AG20443 (cell line): ENCODE results near the gene RASGRP4.

Experiments used
- DNase-seq: peaks from one replicate; pipeline ENCODE4 v3.0.0; 2012; ENCODE audit warnings: low spot score, mixed read lengths

RASGRP4 gene

GRCh38 chr19:38389101-38389925 is 36.7 kb downstream of the RASGRP4 start:
- peak; percentile 79 for DNase-seq

GRCh38 chr19:38388349-38389100 is 37.5 kb downstream of the RASGRP4 start, which contains the start of gene SPRED3:
TSS of gene SPRED3 (plus strand) at chr19:38388697. CDS start at chr19:38390303, 1,606 bp downstream.
- DNase-seq, result peak; percentile 66

GRCh38 chr19:38387550-38388348 is 38.3 kb downstream of the RASGRP4 start, which contains the start of gene GGN:
TSS of gene GGN (minus strand) at chr19:38388034. CDS start at chr19:38387261, 773 bp downstream.
- DNase-seq, result peak; percentile 96

- no peak for DNase-seq
Measured at GRCh38 chr19:38386971-38387549, 39.0 kb downstream of the RASGRP4 start.

DNA sequence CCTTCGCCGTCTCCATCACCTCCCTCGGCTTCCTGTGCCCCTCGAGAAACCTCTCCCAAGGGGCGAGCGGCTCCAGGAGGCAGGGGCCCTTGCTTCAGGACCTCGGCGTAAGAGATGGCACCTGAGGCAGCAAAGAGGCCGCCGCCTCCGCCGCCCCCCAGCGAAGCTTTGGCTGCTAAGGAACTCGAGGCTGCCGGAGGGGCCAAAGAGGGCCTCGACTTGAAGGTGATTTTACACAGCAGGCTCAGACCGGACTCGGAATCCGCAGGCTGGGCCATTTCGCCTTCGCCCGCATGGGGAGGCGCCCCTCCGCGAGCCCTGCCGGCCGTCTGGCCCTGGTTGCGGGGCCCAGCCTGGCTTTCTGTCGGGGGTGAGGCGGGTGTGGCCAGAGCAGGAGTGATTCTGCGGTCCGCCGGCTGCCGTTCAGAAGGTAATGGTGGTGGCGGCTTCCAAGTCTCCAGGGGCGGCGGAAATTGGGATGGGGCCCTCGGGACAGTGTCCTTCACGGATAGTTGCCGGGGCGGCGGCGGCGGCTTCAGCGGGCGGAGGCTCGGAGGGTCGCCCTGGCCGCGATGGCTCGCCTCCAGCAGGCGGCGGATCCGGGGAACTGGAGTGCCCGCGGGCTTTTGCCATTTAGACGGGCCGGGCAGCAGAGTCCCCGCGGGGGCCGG is 39.6 kb downstream of the RASGRP4 start:
- DNase-seq, result no peak

DNA sequence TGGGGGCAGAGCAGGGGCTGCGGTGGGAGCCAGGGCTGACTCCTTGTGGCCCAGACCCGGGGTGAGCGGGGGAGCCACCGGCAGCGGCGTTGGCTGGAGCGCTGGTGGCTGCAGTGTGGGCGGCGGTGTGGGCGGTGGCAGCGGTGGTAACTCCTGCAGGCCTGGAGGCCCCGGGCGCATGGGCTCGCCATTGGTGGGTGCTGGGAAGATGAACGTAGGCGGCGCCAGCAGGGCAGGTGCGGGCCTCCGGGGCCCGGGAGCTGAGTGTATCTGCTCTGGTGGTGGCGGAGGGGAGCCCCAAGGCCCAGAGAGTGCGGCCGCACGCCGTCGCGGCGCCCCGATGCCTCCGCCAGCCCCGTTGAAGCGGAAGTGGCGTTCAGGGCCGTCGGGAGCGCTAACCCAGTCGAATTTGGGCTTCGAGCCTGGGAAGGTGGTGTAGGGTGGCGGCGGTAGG is 40.2 kb downstream of the RASGRP4 start:
- no peak for DNase-seq

DNA sequence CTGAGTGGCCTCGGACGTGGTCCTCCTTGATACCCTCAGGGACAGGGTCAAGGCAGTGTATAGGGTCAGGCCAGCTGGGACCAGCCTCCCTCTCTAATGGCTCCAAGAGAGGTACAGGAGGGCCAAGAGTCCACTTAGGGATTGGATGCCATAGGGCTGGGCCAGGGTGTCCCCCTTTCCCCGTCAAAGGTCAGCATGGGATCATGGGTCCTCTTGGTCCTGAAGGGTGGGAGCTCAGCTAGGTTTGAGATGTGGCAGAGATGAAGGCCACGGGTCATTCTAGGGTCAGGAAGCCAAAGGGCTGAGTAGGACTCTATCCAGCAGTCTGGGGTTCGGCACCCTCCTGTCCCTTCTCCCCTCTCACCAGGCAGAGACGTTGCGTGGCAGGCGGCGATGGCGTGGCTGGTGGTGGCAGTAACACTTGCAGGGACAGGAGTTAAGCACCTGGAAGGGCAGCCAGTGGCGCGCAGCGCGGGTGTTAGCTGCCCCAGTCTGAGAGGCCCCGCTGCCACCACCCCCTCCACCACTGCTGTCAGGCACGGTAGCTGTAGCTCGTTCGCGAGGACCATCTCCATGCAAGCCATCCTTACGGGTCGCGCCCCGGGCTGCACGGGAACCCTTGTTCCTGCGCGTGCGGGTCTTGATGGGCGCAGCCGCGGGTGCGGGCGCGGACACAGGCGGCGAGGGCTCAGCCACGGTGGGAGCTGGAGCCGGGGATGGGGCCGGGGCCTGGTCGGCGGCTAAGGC is 40.8 kb downstream of the RASGRP4 start:
- DNase-seq, result no peak

- no peak for DNase-seq
Measured at GRCh38 chr19:38384209-38385027, 41.6 kb downstream of the RASGRP4 start.

GRCh38 chr19:38383743-38384142 is 42.3 kb downstream of the RASGRP4 start:
- no peak for DNase-seq

- no peak for DNase-seq
Measured at GRCh38 chr19:38383184-38383583, 42.8 kb downstream of the RASGRP4 start.

GRCh38 chr19:38381138-38381537 is 44.9 kb downstream of the RASGRP4 start:
- no peak for DNase-seq

- no peak for DNase-seq
Measured at GRCh38 chr19:38378866-38379265, 47.2 kb downstream of the RASGRP4 start.

DNA sequence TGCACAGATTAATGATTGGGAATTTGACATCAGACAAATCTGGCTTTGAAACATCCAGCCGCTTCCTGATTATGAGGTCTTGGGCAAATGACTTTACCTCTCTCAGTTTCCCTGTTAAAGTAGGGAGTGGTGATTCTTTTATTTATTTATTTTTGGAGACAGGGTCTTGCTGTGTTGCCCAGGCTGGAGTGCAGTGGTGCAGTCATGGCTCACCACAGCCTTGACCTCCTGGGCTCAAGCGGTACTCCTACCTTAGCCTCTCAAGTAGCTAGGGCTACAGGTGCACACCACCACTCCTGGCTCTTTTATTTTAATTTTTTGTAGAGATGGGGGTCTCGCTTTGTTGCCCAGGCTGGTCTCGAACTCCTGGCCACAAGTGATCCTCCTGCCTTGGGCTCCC is 49.0 kb downstream of the RASGRP4 start:
- no peak for DNase-seq

GRCh38 chr19:38376576-38376975 is 49.4 kb downstream of the RASGRP4 start:
- DNase-seq, result no peak

DNA sequence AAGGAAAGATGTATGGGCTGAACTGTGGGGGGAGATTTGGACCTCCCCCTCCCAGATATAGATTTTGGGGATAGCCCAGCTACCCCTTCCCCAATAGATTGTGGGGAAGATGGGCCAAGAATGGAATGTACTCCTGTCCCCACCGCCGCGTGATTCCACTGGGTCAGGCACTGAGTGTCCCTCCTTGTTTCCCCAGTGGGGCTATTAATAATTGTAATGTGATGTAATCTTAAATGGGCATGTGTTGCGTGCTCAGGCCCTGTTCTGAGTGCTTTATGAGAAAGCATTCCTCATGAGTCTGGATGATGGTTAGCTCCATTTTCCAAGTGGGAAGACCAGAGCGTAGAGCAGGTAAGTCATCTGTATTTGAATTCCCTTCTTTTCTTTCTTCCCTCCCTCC is 50.3 kb downstream of the RASGRP4 start:
- DNase-seq, result peak; percentile 43

DNA sequence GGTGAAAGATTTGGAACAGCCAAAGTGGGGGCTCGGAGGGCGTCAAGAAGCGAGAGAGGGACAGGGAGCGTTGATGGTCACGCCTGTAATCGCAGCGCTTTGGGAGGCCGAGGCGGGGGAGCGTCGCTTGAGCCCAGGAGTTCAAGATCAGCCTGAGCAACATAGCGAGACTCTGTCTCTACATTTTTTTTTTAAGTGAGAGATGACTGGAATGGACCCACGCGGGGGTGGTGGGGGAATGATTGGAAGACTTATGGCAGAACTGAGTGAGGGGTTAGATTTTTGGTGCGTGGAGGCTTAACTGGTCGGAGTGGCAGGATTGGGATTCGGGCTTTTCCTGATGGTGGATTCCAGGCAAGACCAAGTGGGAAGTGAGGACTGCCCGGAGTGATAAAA is 50.9 kb downstream of the RASGRP4 start:
- DNase-seq, result no peak

- DNase-seq, result peak; percentile 98
Measured at GRCh38 chr19:38374332-38375097, 51.5 kb downstream of the RASGRP4 start, which contains the start of gene PSMD8. TSS of gene PSMD8 (plus strand) at chr19:38374571. CDS start at chr19:38374602, 31 bp downstream.

DNA sequence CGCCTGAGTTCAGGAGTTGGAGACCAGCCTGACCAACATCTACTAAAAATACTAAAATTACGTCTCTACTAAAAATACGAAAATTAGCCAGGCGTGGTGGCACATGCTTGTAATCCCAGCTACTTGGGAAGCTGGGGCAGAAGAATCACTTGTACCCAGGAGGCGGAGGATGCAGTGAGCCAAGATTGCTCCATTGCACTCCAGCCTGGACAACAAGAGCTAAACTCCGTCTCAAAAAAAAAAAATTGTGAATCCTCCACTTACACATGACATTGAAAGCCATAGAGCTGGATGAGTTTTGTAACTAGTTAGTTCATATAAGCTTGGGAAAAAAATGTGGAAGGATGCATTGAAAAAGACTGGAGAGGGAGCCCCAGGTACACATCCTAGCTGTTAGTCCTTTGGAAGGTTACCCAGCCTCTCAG is 52.1 kb downstream of the RASGRP4 start:
- no peak for DNase-seq

DNA sequence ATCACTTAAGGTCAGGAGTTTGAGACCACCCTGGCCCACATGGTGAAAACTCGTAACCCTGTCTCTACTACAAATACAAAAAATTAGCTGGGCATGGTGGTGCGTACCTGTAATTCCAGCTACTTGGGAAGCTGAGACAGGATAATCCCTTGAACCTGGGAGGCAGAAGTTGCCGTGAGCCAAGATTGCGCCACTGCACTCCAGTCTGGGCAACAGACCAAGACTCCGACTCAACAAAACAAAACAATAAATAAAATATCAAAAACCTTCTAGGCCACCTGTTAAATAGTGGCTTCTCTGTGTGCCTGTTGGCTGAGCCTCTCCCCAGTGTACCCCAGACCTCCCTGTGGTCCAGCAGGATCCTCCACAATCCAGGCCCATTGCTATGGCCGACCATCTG is 54.9 kb downstream of the RASGRP4 start:
- DNase-seq, result no peak
